Endodermal cell (in vitro differentiated cells): Measurements from ENCODE around the gene JAKMIP2. TPM values are rescaled to one million over a fixed set of nuclear protein-coding genes. Genes with fewer than 3 reads are reported as not detected.

ENCODE experiments used
- DNase-seq: peaks from one replicate; pipeline ENCODE4 v3.0.0-alpha.2; 2017
- H3K27ac ChIP-seq: 2 replicates; pipeline ENCODE4 v1.5.1; 2013; ENCODE audit warnings: mild to moderate bottlenecking, low read depth, low read length, moderate library complexity
- H3K27me3 ChIP-seq: 2 replicates; pipeline ENCODE4 v1.6.1; 2013; ENCODE audit warnings: mild to moderate bottlenecking, low read length, moderate library complexity; ENCODE audit not compliant: insufficient read depth, control insufficient read depth, poor library complexity, severe bottlenecking
- H3K36me3 ChIP-seq: 2 replicates; pipeline ENCODE4 v1.7.0; 2013; ENCODE audit warnings: mild to moderate bottlenecking, low read length, moderate library complexity; ENCODE audit not compliant: control insufficient read depth, insufficient read depth
- H3K4me1 ChIP-seq: one replicate; pipeline ENCODE4 v1.7.0; 2013; ENCODE audit warnings: low read length; ENCODE audit not compliant: control insufficient read depth, insufficient read depth
- H3K4me3 ChIP-seq: 2 replicates; pipeline ENCODE4 v1.5.1; 2013; ENCODE audit warnings: mild to moderate bottlenecking, low read length, moderate library complexity
- H3K9ac ChIP-seq: 2 replicates; pipeline ENCODE4 v1.6.1; 2013; ENCODE audit warnings: mild to moderate bottlenecking, low read length, moderate library complexity; ENCODE audit not compliant: poor library complexity, severe bottlenecking; ENCODE audit errors: extremely low read depth
- H3K9me3 ChIP-seq: 2 replicates; pipeline ENCODE4 v1.6.1; 2013; ENCODE audit warnings: mild to moderate bottlenecking, low read length, moderate library complexity; ENCODE audit not compliant: control insufficient read depth
- H3K27ac Mint-ChIP-seq: 2 replicates; pipeline ENCODE4 v1.8.0; 2020; ENCODE audit warnings: mixed read lengths
- H3K27me3 Mint-ChIP-seq: 2 replicates; pipeline ENCODE4 v1.8.0; 2021; ENCODE audit warnings: mild to moderate bottlenecking, mixed read lengths; ENCODE audit not compliant: insufficient read depth
- H3K36me3 Mint-ChIP-seq: 2 replicates; pipeline ENCODE4 v1.8.0; 2020; ENCODE audit warnings: low read depth, mixed read lengths
- H3K4me1 Mint-ChIP-seq: 2 replicates; pipeline ENCODE4 v1.8.0; 2020; ENCODE audit warnings: mixed read lengths
- H3K4me3 Mint-ChIP-seq: 2 replicates; pipeline ENCODE4 v1.8.0; 2020; ENCODE audit warnings: mild to moderate bottlenecking, moderate library complexity, mixed read lengths
- H3K9me3 Mint-ChIP-seq: 2 replicates; pipeline ENCODE4 v1.8.0; 2020; ENCODE audit warnings: mild to moderate bottlenecking, mixed read lengths
- WGBS, 2 experiments: methylation state at CpG; one replicate each; pipeline versions ENCODE4 v1.1.5 to v1.1.7; 2013; ENCODE audit warnings: missing lambda C conversion rate in 2 of 2, mixed read lengths in 1 of 2; ENCODE audit not compliant: insufficient coverage in 1 of 2, insufficient read length in 1 of 2; 5-methylcytosine and 5-hydroxymethylcytosine counted together
- total RNA-seq, 2 donors: library from RNA; stranded (reverse); fragmentation: NEBNext Ultra II Directional in 1 of 2; extraction: Animal tissue kit (Norgen Biotek cat#: 25700) in 1 of 2; gene quantifications; 2 replicates in 1 of 2; 3 replicates in 1 of 2; pipeline ENCODE4 v1.2.1, GENCODE V29; 2021
- TF ChIP-seq, protein P1 (sequence below): fragments of 200-600 bp; sonication (generic); conservative IDR thresholded peaks from 2 replicates; pipeline ENCODE4 v1.5.0; 2021; ENCODE audit warnings: antibody characterized with exemption, mild to moderate bottlenecking

The JAKMIP2 gene
- total RNA-seq, 2 donors from 2014 or later: 6.9 to 16.7 TPM

DNA sequence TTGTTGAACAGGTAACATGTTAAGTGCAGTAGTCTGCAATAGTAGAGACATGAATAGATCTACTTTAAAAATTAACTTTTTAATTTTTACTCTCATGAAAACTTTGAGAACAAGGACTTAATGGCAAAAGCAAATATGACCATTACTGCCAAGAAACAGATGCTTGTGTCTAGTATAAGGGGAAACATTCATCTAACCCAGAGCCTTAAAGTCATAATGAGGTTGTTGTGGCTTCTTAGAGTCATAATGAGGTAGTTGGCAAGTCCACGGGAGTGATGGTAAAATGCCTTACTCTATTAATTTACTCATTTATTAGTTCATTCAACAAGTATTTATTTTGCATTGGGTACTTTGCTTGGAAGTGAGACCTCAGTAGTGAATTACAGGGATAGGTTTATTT, 71.5 kb downstream of the JAKMIP2 start:
- Histone ChIP-seq H3K9me3 (no peaks in the 10 kb centered on the region), H3K9ac (no peak overlapping the region), H3K36me3 (no peaks in the 10 kb centered on the region), H3K4me3 (no peak overlapping the region), H3K4me1 (no peaks in the 10 kb centered on the region), H3K27me3 (no peaks in the 10 kb centered on the region), H3K27ac (no peak overlapping the region)
- Mint-ChIP-seq H3K4me1 (peaks cover 5% of the 10 kb centered on the region), H3K27ac (no peak overlapping the region), H3K36me3 (no peaks in the 10 kb centered on the region), H3K9me3 (no peaks in the 10 kb centered on the region), H3K27me3 (no peaks in the 10 kb centered on the region), H3K4me3 (no peak overlapping the region)
- DNase-seq: no peak
- no CpG with 5 or more reads among the region's 1 CpG for WGBS, 2 experiments
- TF ChIP-seq, protein P1, sequence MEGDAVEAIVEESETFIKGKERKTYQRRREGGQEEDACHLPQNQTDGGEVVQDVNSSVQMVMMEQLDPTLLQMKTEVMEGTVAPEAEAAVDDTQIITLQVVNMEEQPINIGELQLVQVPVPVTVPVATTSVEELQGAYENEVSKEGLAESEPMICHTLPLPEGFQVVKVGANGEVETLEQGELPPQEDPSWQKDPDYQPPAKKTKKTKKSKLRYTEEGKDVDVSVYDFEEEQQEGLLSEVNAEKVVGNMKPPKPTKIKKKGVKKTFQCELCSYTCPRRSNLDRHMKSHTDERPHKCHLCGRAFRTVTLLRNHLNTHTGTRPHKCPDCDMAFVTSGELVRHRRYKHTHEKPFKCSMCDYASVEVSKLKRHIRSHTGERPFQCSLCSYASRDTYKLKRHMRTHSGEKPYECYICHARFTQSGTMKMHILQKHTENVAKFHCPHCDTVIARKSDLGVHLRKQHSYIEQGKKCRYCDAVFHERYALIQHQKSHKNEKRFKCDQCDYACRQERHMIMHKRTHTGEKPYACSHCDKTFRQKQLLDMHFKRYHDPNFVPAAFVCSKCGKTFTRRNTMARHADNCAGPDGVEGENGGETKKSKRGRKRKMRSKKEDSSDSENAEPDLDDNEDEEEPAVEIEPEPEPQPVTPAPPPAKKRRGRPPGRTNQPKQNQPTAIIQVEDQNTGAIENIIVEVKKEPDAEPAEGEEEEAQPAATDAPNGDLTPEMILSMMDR: no peak

DNA sequence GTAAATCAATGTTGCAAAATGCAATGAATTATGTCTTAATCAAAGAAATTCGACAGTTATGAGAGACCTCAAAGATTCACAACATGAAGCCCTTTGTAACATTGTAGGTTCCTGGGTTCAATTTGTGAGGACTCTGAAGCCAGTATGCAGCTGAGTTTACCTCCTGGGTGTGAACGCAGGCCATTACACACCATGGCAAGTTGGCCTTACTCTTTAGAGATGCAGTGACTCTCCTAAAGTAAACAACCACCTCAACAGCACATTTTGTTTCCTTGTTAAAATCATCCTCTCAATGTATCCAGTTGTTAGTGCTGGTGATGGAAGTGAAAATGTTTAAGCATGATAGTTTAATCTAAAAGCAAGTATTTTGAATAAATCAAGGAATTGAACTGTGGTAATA, 73.8 kb downstream of the JAKMIP2 start:
- no peaks in the 10 kb centered on the region for H3K4me1 ChIP-seq
- no peak overlapping the region for H3K4me3 Mint-ChIP-seq
- no peaks in the 10 kb centered on the region for H3K27me3 ChIP-seq
- TF ChIP-seq, protein P1: no peak
- no peaks in the 10 kb centered on the region for H3K36me3 Mint-ChIP-seq
- 68 to 79% methylated on average over 2 of the region's 2 CpGs for WGBS, 2 experiments
- no peaks in the 10 kb centered on the region for H3K36me3 ChIP-seq
- no peak overlapping the region for H3K9ac ChIP-seq
- H3K27ac ChIP-seq: no peak overlapping the region
- H3K9me3 ChIP-seq: no peaks in the 10 kb centered on the region
- H3K4me3 ChIP-seq: no peak overlapping the region
- peaks cover 5% of the 10 kb centered on the region for H3K4me1 Mint-ChIP-seq
- H3K9me3 Mint-ChIP-seq: no peaks in the 10 kb centered on the region
- H3K27ac Mint-ChIP-seq: no peak overlapping the region
- no peaks in the 10 kb centered on the region for H3K27me3 Mint-ChIP-seq
- no peak for DNase-seq

DNA sequence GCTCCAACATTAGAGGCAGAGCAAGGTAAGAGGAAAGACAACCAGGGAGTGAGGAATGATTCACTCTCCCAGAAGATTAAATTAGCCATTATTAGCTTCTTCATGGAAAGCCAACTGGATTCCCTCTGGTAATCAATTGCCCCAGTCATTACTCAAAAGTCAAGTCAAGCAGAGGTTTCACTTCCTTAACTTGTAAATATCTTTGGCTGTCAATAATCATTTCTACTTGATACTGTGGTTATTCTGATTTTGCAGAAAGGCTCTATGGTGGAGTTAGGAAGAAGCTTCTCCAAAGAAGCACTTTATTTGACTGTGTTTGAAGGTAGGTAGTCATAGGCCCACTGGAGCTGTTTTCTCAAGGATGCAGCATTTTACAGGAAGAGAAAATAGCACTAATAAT, 78.0 kb downstream of the JAKMIP2 start:
- TF ChIP-seq, protein P1: no peak
- Mint-ChIP-seq H3K4me3 (no peak overlapping the region), H3K36me3 (no peaks in the 10 kb centered on the region), H3K27me3 (no peaks in the 10 kb centered on the region), H3K4me1 (peaks cover 5% of the 10 kb centered on the region), H3K27ac (no peak overlapping the region), H3K9me3 (no peaks in the 10 kb centered on the region)
- Histone ChIP-seq H3K27ac (no peak overlapping the region), H3K36me3 (no peaks in the 10 kb centered on the region), H3K9ac (no peak overlapping the region), H3K4me1 (no peaks in the 10 kb centered on the region), H3K4me3 (no peak overlapping the region), H3K27me3 (no peaks in the 10 kb centered on the region), H3K9me3 (no peaks in the 10 kb centered on the region)
- DNase-seq: no peak
